PC-9 (cell line): ENCODE measurements around the gene PHOSPHO1. TPM values are rescaled to one million over a fixed set of nuclear protein-coding genes. Genes with fewer than 3 reads are reported as not detected.

ENCODE experiments used
- BruUV-seq: library from RNA; stranded (reverse); fragments of 400-500 nt; replicated peaks from 2 replicates; lab custom pipeline; 2021; lab: Mats Ljungman, UMichigan
- CTCF ChIA-PET: fragments of 300-600 bp; sonication (Branson Sonifier 250); formaldehyde crosslinking; loops from one replicate; lab custom pipeline; 2022; ENCODE audit warnings: antibody characterized with exemption; lab: Charles Lee
- POLR2A ChIA-PET: fragments of 300-600 bp; sonication (Branson Sonifier 250); formaldehyde crosslinking; loops from one replicate; lab custom pipeline; 2022; ENCODE audit warnings: antibody characterized with exemption; ENCODE audit not compliant: unreplicated experiment; lab: Charles Lee
- DNase-seq, 2 experiments: peaks; one replicate each; pipeline versions ENCODE4 v3.0.0 to v3.0.0-alpha.2; 2015 to 2022; ENCODE audit warnings: mixed read lengths in 1 of 2
- H2AFZ ChIP-seq: fragments of 200-600 bp; sonication (generic); 2 replicates; pipeline ENCODE4 v1.8.1; 2017; ENCODE audit warnings: antibody characterized with exemption
- H3F3A ChIP-seq: fragments of 200-600 bp; sonication (generic); 2 replicates; pipeline ENCODE4 v1.8.1; 2017; ENCODE audit warnings: antibody characterized with exemption, mild to moderate bottlenecking, low read depth; ENCODE audit not compliant: insufficient read depth
- H3K27ac ChIP-seq: fragments of 200-600 bp; sonication (generic); 2 replicates; pipeline ENCODE4 v1.6.1; 2016; ENCODE audit warnings: mixed run types
- H3K27me3 ChIP-seq: fragments of 200-600 bp; sonication (generic); 2 replicates; pipeline ENCODE4 v1.6.1; 2016; ENCODE audit warnings: low read depth, mixed run types; ENCODE audit not compliant: insufficient read depth
- H3K36me3 ChIP-seq: fragments of 200-600 bp; sonication (generic); 2 replicates; pipeline ENCODE4 v1.6.1; 2016; ENCODE audit warnings: low read depth, mixed run types
- H3K4me1 ChIP-seq: fragments of 200-600 bp; sonication (generic); replicated peaks from 2 replicates; pipeline ENCODE4 v1.6.1; 2016; ENCODE audit warnings: mixed run types; ENCODE audit not compliant: insufficient read depth
- H3K4me2 ChIP-seq: fragments of 200-600 bp; sonication (generic); 2 replicates; pipeline ENCODE4 v1.6.1; 2017; ENCODE audit warnings: mixed run types
- H3K4me3 ChIP-seq: fragments of 200-600 bp; sonication (generic); 2 replicates; pipeline ENCODE4 v1.6.1; 2016; ENCODE audit warnings: mixed run types
- H3K79me2 ChIP-seq: fragments of 200-600 bp; sonication (generic); 2 replicates; pipeline ENCODE4 v1.6.1; 2017; ENCODE audit warnings: low read depth, mixed run types
- H3K9me2 ChIP-seq: fragments of 200-600 bp; sonication (generic); 2 replicates; pipeline ENCODE4 v1.8.1; 2017; ENCODE audit warnings: mild to moderate bottlenecking; ENCODE audit not compliant: insufficient read depth
- H3K9me3 ChIP-seq: fragments of 200-600 bp; sonication (generic); 2 replicates; pipeline ENCODE4 v1.8.1; 2016; ENCODE audit warnings: low read depth; ENCODE audit not compliant: insufficient read depth
- H4K20me1 ChIP-seq: fragments of 200-600 bp; sonication (generic); 2 replicates; pipeline ENCODE4 v1.8.1; 2017; ENCODE audit not compliant: insufficient read depth
- EZH2 ChIP-seq: fragments of 200-600 bp; sonication (generic); IDR thresholded peaks from 2 replicates; pipeline ENCODE4 v1.8.0; 2017; ENCODE audit warnings: antibody characterized with exemption, low read depth
- intact Hi-C: fragments of 100-400 bp; cut with micrococcal nuclease; formaldehyde crosslinking; loops from one replicate; pipeline ENCODE4 v1.10.0; 2022; ENCODE audit not compliant: unreplicated experiment
- total RNA-seq: library from RNA; stranded (reverse); gene quantifications from 2 replicates; pipeline ENCODE4 v1.2.3, GENCODE V29; 2021
- TF ChIP-seq, protein P1 (sequence below): fragments of 200-600 bp; sonication (generic); conservative IDR thresholded peaks from 2 replicates; pipeline ENCODE4 v1.6.1; 2017; ENCODE audit warnings: mixed run types, antibody characterized with exemption, mild to moderate bottlenecking, moderate library complexity

Gene PHOSPHO1
- total RNA-seq, 1 experiment from 2014 or later, result not detected

DNA sequence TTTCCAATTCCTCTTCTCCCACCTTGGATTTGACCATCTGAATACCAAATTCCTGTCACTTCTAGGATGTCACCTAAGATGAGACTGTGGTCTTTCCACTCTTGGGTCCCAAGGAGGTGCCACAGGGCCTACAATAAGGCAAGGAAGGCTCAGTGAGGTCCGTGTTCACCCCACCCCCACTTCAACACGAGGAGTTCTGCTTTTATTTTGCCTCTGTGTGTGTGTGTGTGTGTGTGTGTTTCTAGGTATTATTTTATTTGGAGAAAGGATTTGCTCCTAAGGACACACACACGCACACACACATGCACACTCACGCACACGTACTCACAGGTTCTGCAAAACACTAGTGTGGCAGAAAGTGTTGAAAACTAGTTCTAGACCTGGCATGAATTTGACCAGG is 24.5 kb upstream of the PHOSPHO1 start:
- no peaks in the 10 kb centered on the region for H3K36me3 ChIP-seq
- H2AFZ ChIP-seq, result no peak overlapping the region
- no peaks in the 10 kb centered on the region for H3K9me2 ChIP-seq
- no TSS peak for BruUV-seq
- H3K4me3 ChIP-seq, result no peak overlapping the region
- TF ChIP-seq, protein P1, sequence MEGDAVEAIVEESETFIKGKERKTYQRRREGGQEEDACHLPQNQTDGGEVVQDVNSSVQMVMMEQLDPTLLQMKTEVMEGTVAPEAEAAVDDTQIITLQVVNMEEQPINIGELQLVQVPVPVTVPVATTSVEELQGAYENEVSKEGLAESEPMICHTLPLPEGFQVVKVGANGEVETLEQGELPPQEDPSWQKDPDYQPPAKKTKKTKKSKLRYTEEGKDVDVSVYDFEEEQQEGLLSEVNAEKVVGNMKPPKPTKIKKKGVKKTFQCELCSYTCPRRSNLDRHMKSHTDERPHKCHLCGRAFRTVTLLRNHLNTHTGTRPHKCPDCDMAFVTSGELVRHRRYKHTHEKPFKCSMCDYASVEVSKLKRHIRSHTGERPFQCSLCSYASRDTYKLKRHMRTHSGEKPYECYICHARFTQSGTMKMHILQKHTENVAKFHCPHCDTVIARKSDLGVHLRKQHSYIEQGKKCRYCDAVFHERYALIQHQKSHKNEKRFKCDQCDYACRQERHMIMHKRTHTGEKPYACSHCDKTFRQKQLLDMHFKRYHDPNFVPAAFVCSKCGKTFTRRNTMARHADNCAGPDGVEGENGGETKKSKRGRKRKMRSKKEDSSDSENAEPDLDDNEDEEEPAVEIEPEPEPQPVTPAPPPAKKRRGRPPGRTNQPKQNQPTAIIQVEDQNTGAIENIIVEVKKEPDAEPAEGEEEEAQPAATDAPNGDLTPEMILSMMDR, result no peak
- TF ChIP-seq EZH2, result no peak
- H3K27ac ChIP-seq, result no peak overlapping the region
- peaks cover 6% of the 10 kb centered on the region; the same call in 1 of the 2 replicates for H3F3A ChIP-seq
- H3K4me2 ChIP-seq, result no peak overlapping the region
- POLR2A ChIA-PET, result no interaction called here
- H4K20me1 ChIP-seq, result no peaks in the 10 kb centered on the region
- CTCF ChIA-PET, result interaction anchor here (0.6 kb wide), 2 partner anchors 27 to 141 kb away, joined by 3 read pairs; no protein-coding TSS in a partner anchor
- intact Hi-C loops, result no loop called here
- no peaks in the 10 kb centered on the region for H3K9me3 ChIP-seq
- no peak for DNase-seq
- H3K27me3 ChIP-seq, result no peaks in the 10 kb centered on the region
- H3K4me1 ChIP-seq, result 0 out of 2 replicates have a peak, but pooled peaks cover 3% of the 10 kb centered on the region
- H3K79me2 ChIP-seq, result no peaks in the 10 kb centered on the region

DNA sequence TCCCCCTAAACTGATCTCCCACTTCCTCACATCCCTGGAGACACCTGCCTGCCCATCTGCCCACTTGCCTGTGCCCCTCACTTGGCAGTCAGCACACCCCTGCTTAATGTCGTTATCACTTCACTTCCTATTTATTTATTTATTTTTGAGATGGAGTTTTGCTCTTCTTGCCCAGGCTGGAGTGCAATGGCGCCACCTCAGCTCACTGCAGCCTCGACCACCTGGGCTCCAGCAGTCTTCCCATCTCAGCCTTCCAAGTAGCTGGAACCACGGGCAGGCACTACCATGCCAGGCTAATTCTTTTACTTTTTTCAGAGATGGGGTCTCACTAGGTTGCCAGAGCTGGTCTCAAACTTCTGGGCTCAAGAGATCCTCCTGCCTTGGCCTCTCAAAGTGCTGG is 23.5 kb upstream of the PHOSPHO1 start:
- POLR2A ChIA-PET, result no interaction called here
- BruUV-seq, result no TSS peak
- H3K4me2 ChIP-seq, result no peak overlapping the region
- H2AFZ ChIP-seq, result no peak overlapping the region
- CTCF ChIA-PET, result interaction anchor here (0.7 kb wide), 1 partner anchor 9 kb away, joined by 3 read pairs; no protein-coding TSS in a partner anchor
- no peaks in the 10 kb centered on the region for H3K27me3 ChIP-seq
- H3K4me1 ChIP-seq, result peaks cover 8% of the 10 kb centered on the region
- intact Hi-C loops, result no loop called here
- TF ChIP-seq, protein P1, result no peak
- no peak for TF ChIP-seq EZH2
- no peak overlapping the region for H3K27ac ChIP-seq
- no peaks in the 10 kb centered on the region for H3K9me3 ChIP-seq
- H3K9me2 ChIP-seq, result no peaks in the 10 kb centered on the region
- peaks cover 6% of the 10 kb centered on the region; the same call in 1 of the 2 replicates for H3F3A ChIP-seq
- H3K79me2 ChIP-seq, result no peaks in the 10 kb centered on the region
- no peaks in the 10 kb centered on the region for H3K36me3 ChIP-seq
- no peak overlapping the region for H3K4me3 ChIP-seq
- no peaks in the 10 kb centered on the region for H4K20me1 ChIP-seq
- no peak for DNase-seq

DNA sequence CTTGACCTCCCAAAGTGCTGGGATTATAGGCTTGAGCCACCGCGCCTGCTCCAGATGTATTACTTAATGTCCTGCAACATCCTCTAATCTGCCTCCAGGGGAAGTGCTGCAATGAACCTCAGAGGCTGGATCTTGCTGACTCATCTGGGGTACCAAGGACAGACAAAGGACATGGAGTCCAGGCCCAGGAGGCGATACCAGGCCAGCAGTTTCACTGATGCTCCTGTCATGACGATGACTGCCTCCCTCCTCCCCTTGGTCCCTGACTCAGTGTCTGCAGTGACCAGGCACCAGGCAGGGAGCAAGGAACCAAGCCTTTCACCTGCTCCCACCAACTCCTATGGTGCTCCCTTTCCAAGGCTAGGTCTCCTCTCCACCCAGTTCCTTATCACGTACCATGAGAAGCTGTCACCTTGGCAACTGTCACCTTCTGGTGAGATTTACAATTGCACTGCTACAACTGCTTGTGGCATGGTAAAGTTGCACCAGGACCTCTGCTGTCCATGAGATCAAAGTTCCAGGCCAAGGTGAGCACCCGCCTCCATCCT is 21.6 kb upstream of the PHOSPHO1 start:
- Histone ChIP-seq H3K9me3 (no peaks in the 10 kb centered on the region), H3K4me1 (peaks cover 10% of the 10 kb centered on the region), H3F3A (peaks cover 6% of the 10 kb centered on the region; the same call in 1 of the 2 replicates), H3K79me2 (no peaks in the 10 kb centered on the region), H3K9me2 (no peaks in the 10 kb centered on the region), H3K36me3 (no peaks in the 10 kb centered on the region), H3K4me2 (no peak overlapping the region), H4K20me1 (no peaks in the 10 kb centered on the region), H3K27me3 (no peaks in the 10 kb centered on the region), H3K4me3 (no peak overlapping the region), H3K27ac (no peak overlapping the region), H2AFZ (no peak overlapping the region)
- intact Hi-C loops, result no loop called here
- CTCF ChIA-PET, result no interaction called here
- BruUV-seq, result no TSS peak
- DNase-seq, result no peak
- no peak for TF ChIP-seq EZH2
- TF ChIP-seq, protein P1, result no peak
- POLR2A ChIA-PET, result interaction anchor here (0.5 to 0.6 kb wide), 2 partner anchors 88 kb away, joined by 3 to 6 read pairs; no protein-coding TSS in a partner anchor
